Cardiac muscle cell (in vitro differentiated cells and primary cell): ENCODE measurements around the gene DNAJC12. TPM values are rescaled to one million over a fixed set of nuclear protein-coding genes. Genes with fewer than 3 reads are reported as not detected.

Experiments
- DNase-seq, 2 donors: peaks; one replicate each; pipeline versions ENCODE4 v3.0.0 to v3.0.0-alpha.2; 2010 to 2017; ENCODE audit warnings: low read depth in 1 of 2, low spot score in 1 of 2
- H3K27ac ChIP-seq: fragments of 200-600 bp; sonication (generic); 2 replicates; pipeline ENCODE4 v1.5.1; 2016
- H3K27me3 ChIP-seq: fragments of 200-600 bp; sonication (generic); 2 replicates; pipeline ENCODE4 v1.6.0; 2016; ENCODE audit warnings: control low read depth
- H3K36me3 ChIP-seq: fragments of 200-600 bp; sonication (generic); 2 replicates; pipeline ENCODE4 v1.5.1; 2016; ENCODE audit warnings: control low read depth
- H3K4me1 ChIP-seq: fragments of 200-600 bp; sonication (generic); 2 replicates; pipeline ENCODE4 v1.8.1; 2017; ENCODE audit warnings: low read depth, mild to moderate bottlenecking, mixed run types
- H3K4me3 ChIP-seq: fragments of 200-600 bp; sonication (generic); 2 replicates; pipeline ENCODE4 v1.5.1; 2016; ENCODE audit warnings: mild to moderate bottlenecking
- H3K9me3 ChIP-seq: fragments of 200-600 bp; sonication (generic); 2 replicates; pipeline ENCODE4 v1.5.1; 2017; ENCODE audit warnings: low read depth, mild to moderate bottlenecking, control low read depth
- polyA plus RNA-seq: library from polyadenylated mRNA; unstranded; fragments of >200 nt; fragmentation: Nextera tagmentation; extraction: Ambion mirVana; gene quantifications from 2 replicates; pipeline ENCODE4 v1.2.1, GENCODE V29; 2016
- total RNA-seq: library from RNA; depleted of rRNA; stranded (reverse); fragments of >200 nt; gene quantifications from 2 replicates; pipeline ENCODE4 v1.2.3, GENCODE V29; 2016
- TF ChIP-seq, protein P1 (sequence below): IDR thresholded peaks from 2 replicates; pipeline ENCODE4 v1.5.1; 2012; ENCODE audit warnings: low read depth, mild to moderate bottlenecking, low read length

The DNAJC12 gene
- total and polyA plus RNA-seq, 2 experiments from 2014 or later = 5.0 to 6.0 TPM

DNA sequence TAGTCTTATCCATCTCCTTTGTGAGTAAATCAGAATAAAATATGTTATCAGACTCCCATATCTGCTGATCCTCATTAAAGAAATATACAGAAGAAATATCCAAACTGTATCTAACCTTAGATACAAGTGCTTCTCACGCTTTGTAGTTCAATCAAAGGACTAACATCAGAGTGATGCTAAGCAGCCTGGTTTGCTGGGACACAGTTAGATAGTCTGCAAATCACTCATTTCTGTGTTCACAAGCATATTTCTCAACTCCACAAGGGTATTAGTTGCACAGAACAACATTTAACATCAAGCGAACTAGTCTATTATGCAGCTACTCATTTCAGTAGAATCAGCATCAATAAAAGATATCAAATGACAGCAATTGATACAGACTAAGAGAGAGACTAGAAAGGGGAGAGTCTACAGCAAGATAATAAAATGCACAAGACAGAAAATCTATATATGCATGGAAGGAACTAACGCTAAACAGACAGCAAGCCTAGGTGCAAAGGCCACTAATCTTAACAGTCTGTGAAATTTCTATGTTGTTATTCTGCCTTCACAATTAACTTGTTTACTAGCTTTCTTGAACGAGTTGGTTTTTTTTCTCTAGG, 30.0 kb downstream of the DNAJC12 start:
- Histone ChIP-seq H3K27ac (no peak overlapping the region), H3K27me3 (no peaks in the 10 kb centered on the region), H3K4me3 (no peak overlapping the region), H3K36me3 (no peaks in the 10 kb centered on the region), H3K4me1 (no peaks in the 10 kb centered on the region), H3K9me3 (no peaks in the 10 kb centered on the region)
- TF ChIP-seq, protein P1, sequence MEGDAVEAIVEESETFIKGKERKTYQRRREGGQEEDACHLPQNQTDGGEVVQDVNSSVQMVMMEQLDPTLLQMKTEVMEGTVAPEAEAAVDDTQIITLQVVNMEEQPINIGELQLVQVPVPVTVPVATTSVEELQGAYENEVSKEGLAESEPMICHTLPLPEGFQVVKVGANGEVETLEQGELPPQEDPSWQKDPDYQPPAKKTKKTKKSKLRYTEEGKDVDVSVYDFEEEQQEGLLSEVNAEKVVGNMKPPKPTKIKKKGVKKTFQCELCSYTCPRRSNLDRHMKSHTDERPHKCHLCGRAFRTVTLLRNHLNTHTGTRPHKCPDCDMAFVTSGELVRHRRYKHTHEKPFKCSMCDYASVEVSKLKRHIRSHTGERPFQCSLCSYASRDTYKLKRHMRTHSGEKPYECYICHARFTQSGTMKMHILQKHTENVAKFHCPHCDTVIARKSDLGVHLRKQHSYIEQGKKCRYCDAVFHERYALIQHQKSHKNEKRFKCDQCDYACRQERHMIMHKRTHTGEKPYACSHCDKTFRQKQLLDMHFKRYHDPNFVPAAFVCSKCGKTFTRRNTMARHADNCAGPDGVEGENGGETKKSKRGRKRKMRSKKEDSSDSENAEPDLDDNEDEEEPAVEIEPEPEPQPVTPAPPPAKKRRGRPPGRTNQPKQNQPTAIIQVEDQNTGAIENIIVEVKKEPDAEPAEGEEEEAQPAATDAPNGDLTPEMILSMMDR = no peak
- DNase-seq = no peak

DNA sequence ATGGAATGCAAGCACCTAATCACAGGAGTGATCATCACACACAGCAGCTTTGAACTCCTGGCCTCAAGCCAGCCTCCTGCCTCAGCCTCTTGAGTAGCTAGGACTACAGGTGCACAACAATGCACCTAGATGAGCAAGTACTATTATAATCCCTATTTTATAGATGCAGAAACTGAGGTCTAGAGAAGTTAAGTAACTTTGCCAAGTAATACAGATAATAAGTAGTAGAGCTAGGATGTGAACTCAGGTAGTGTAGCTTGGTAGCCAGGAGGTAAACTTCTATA, 33.7 kb downstream of the DNAJC12 start:
- Histone ChIP-seq H3K4me1 (no peaks in the 10 kb centered on the region), H3K27me3 (no peaks in the 10 kb centered on the region), H3K9me3 (no peaks in the 10 kb centered on the region), H3K27ac (no peak overlapping the region), H3K4me3 (no peak overlapping the region), H3K36me3 (no peaks in the 10 kb centered on the region)
- no peak for DNase-seq
- TF ChIP-seq, protein P1 = no peak

DNA sequence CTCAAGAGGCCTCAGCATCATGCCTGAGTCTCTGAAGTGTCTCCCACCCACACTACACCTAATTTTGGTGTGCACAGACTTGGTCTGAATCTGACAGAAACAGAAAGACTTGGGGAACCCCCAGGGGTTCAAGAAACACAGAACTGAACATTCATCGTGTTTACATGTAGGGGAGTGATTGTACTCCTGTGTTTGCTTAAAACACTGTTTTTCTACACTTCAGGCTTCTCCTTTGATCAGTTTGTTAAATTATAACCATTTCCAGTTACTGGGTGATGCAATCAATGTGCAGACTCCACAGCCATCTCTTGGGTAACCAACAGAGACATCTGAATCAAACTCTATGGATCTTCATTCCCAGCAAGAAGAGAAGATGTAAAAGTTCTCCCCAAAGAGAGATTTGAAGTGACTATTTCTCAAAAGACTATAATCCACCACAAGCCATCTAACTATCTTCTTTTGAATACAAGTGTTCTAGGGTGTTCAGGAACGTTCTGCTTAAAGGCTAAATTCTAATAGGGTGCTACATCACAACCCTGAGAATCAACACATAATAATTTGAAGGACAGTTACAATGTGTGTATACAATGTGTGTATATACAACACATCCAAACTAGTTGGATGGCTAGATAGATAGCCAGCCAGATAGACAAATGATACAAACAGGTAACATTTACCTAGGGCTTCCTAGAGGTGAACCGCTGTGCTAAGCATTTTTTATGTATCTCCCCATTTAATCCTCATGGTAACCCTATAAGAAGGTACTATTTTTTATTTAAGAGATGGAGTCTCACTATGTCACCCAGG, 34.2 kb downstream of the DNAJC12 start:
- Histone ChIP-seq H3K36me3 (no peaks in the 10 kb centered on the region), H3K27me3 (no peaks in the 10 kb centered on the region), H3K9me3 (no peaks in the 10 kb centered on the region), H3K4me1 (no peaks in the 10 kb centered on the region), H3K4me3 (no peak overlapping the region), H3K27ac (no peak overlapping the region)
- TF ChIP-seq, protein P1 = no peak
- no peak for DNase-seq

DNA sequence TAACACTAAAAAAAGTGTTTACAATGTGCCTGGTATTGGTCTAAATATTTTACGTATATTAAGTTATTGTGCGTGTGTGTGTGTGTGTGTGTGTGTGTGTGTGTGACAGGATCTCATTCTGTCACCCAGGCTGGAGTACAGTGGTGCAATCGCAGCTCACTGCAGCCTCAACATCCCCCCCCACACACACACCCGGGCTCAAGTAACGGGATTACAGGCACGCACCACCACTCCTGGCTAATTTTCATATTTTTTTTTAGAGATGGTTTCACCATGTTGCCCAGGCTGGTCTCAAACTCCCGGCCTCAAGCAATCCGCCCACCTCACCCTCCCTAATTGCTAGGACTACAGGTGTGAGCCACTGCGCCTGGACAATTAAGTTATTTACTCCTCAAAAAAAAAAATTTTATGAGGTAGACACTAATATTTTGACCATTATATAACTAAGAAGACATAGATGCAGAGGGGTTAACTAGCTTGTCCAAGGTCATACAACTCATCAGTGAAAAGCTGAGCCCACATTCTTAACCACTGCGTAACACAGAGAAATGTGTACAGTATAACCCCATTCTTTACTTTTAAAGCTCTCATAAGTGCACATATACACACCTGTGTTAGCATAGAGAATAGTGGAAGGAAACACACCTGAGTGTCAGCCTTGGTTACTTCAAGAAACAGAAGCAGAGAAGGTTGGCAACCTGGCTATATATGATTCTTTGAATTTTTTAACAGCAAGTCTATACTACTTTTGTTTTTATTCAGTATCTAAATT, 35.0 kb downstream of the DNAJC12 start:
- no peak overlapping the region for H3K4me3 ChIP-seq
- H3K36me3 ChIP-seq = no peaks in the 10 kb centered on the region
- no peak overlapping the region for H3K27ac ChIP-seq
- TF ChIP-seq, protein P1 = no peak
- no peaks in the 10 kb centered on the region for H3K9me3 ChIP-seq
- no peak for DNase-seq
- no peaks in the 10 kb centered on the region for H3K4me1 ChIP-seq
- no peaks in the 10 kb centered on the region for H3K27me3 ChIP-seq

DNA sequence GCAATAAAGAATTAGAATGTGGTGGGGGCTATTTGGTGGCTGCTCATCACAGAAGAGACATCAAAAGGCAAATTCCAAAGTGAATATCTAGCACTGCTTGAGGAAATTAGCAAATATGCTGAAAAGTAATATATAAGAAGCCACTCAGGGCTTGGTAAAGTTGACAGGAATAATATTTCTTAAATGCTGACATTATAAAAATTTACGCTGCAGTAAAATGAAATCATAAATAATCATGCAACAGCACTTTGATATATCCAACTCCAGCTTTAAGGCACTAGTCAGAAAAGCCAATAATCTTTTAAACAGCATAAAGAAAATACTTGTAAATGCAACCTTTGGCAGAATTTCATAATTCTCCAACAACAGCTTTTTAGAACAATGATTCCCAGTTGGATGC, 36.9 kb downstream of the DNAJC12 start:
- Histone ChIP-seq H3K4me3 (no peak overlapping the region), H3K4me1 (no peaks in the 10 kb centered on the region), H3K27me3 (no peaks in the 10 kb centered on the region), H3K36me3 (no peaks in the 10 kb centered on the region), H3K9me3 (no peaks in the 10 kb centered on the region), H3K27ac (no peak overlapping the region)
- DNase-seq = no peak
- TF ChIP-seq, protein P1 = no peak
